DMS114 treated with DMSO at 0.1 percent for 48 hours (cell line): ENCODE measurements around the gene KLHDC9.
"Not testable (repeated sequence)": the region's sequence is repeated elsewhere in the genome, so short reads cannot be mapped to it uniquely, and the experiment has no call there.

Experiments
- DNase-seq: peaks from one replicate; lab custom pipeline; 2025; ENCODE audit not compliant: unreplicated experiment; lab: John Stamatoyannopoulos, UW

Gene KLHDC9

GRCh38 chr1:161092621-161093028 lies 5.5 kb upstream of the KLHDC9 start:
- DNase-seq: no peak

- DNase-seq: no peak
Measured at GRCh38 chr1:161094481-161094880, 3.7 kb upstream of the KLHDC9 start.

- no peak for DNase-seq
Measured at GRCh38 chr1:161095230-161095629, 2.9 kb upstream of the KLHDC9 start.

GRCh38 chr1:161096015-161096414 lies 2.1 kb upstream of the KLHDC9 start:
- no peak for DNase-seq

- no peak for DNase-seq
Measured at GRCh38 chr1:161096530-161096929, 1.6 kb upstream of the KLHDC9 start.

GRCh38 chr1:161099090-161099802 lies 1.1 kb downstream of the KLHDC9 start:
- peak; percentile 28 for DNase-seq

- no peak for DNase-seq
Measured at GRCh38 chr1:161100556-161100955, 2.4 kb downstream of the KLHDC9 start.

- no peak for DNase-seq
Measured at GRCh38 chr1:161106431-161106830, 8.3 kb downstream of the KLHDC9 start.

GRCh38 chr1:161111117-161111516 lies 13.0 kb downstream of the KLHDC9 start:
- no peak for DNase-seq

GRCh38 chr1:161111527-161111926 lies 13.4 kb downstream of the KLHDC9 start:
- DNase-seq: no peak

- DNase-seq: no peak
Measured at GRCh38 chr1:161113915-161114314, 15.8 kb downstream of the KLHDC9 start.

- DNase-seq: no peak
Measured at GRCh38 chr1:161114556-161114955, 16.4 kb downstream of the KLHDC9 start.

- no peak for DNase-seq
Measured at GRCh38 chr1:161115132-161115711, 17.1 kb downstream of the KLHDC9 start.

GRCh38 chr1:161115961-161116360 lies 17.8 kb downstream of the KLHDC9 start:
- DNase-seq: not testable (repeated sequence)

GRCh38 chr1:161117759-161118581 lies 19.8 kb downstream of the KLHDC9 start, which contains the start of the genes NIT1 and PFDN2:
Gene NIT1 (plus strand): TSS chr1:161118105. CDS start chr1:161118177, 72 bp downstream.
Gene PFDN2 (minus strand): TSS chr1:161118037. CDS start chr1:161118026, 11 bp downstream.
- DNase-seq: peak; percentile 84

- DNase-seq: peak; percentile 91
Measured at GRCh38 chr1:161119092-161119903, 21.1 kb downstream of the KLHDC9 start.

- DNase-seq: no peak
Measured at GRCh38 chr1:161121042-161121650, 23.0 kb downstream of the KLHDC9 start.

GRCh38 chr1:161121834-161122233 lies 23.7 kb downstream of the KLHDC9 start:
- no peak for DNase-seq

- no peak for DNase-seq
Measured at GRCh38 chr1:161122967-161123366, 24.8 kb downstream of the KLHDC9 start.

GRCh38 chr1:161127649-161128048 lies 29.5 kb downstream of the KLHDC9 start:
- no peak for DNase-seq
